CD4-positive, alpha-beta T cell treated with Interleukin-4 for 4 hours (primary cell): ENCODE data around the gene ALDH1A3.
"Not testable (repeated sequence)": the region's sequence is repeated elsewhere in the genome, so short reads cannot be mapped to it uniquely, and the experiment has no call there.

Experiments
- DNase-seq: peaks from one replicate; pipeline ENCODE4 v3.0.0-alpha.2; 2020

ALDH1A3 gene

DNA sequence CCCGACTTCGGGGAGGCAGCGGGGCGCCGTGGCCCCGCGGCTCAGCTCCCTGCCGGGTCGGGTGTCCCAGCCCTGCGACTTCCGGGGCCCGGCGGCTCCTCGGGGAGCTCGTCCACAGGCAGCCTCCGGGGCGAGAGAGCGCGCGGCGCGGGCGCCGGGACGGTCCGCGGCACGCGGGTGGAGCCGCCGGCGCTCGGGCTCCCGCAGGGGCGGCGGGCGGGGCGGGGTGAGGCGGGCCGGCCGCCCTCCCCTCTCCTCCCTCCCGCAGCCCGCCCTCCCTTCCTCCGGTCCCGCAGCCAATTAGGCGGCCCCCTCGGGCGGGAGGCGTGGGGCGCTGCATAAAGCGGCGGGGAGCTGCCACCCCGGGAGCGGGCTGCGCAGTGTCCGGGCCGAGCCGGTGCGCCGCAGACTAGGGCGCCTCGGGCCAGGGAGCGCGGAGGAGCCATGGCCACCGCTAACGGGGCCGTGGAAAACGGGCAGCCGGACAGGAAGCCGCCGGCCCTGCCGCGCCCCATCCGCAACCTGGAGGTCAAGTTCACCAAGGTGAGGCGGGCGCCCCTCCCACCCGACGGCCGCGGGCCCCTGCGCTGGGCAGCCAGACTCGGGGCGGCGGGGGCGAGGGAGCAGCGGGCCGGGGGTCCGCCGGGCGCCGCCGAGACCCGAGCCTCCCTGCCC is at the start of gene ALDH1A3:
Gene ALDH1A3, plus strand, starts transcription at position 368 of the 675 bp plus-strand sequence. Its CDS starts 77 bp downstream, at position 445.
- DNase-seq, result no peak

DNA sequence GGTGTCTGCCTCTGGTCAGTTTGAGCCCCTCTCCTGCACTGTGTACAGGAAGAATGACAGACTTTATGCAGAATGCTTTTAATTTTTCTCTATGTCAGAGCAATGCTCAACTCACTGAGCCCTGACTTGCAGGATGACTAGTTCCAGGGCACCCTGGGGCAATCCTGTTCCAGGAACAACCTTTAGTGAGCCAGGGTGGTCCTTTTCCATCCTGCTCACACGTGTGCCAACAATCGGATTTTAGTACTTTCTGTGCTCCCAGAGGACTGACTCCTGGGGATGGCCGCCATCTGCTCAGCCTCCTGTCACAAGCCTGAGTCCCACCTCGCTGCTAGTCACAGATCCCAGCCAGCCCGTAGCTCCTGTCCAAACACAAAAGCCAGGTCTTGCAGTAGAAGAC is 48.2 kb upstream of the ALDH1A3 start:
- no peak for DNase-seq

DNA sequence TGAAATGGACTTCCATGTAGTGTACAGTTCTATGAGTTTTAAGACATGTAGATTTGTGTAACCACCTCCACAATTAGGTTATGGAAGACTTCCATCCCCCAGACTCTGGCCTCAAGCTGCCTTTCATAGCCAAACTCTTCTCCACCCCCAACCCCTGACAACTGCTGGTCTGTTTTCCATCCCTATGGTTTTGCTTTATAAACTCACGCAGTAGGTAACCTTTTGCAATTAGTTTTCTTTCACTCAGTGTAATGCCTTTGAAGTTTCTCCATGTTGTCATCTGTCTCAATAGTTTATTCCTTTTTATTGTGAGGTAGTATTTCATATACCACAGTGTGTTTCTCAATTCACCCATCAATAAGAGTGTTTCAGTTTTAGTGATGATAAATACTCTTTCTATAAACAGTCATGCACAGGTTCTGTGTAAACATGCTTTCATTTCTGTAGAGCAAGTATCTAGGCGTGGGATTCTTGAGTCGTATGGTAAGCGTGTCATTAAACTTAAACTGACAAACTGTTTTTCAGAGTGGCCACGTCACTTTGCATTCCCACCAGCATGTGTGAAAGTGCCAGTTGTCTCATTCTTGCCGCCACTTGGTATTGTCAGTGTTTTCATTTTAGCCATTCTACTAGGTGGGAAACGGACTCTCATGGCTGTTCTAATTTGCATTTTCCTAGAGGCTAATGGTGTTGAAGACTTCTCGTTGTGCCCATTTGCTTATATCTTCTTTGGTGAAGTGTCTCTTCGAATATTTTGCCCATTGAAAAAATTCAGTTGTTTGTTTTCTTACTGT is 47.3 kb upstream of the ALDH1A3 start:
- DNase-seq, result no peak

DNA sequence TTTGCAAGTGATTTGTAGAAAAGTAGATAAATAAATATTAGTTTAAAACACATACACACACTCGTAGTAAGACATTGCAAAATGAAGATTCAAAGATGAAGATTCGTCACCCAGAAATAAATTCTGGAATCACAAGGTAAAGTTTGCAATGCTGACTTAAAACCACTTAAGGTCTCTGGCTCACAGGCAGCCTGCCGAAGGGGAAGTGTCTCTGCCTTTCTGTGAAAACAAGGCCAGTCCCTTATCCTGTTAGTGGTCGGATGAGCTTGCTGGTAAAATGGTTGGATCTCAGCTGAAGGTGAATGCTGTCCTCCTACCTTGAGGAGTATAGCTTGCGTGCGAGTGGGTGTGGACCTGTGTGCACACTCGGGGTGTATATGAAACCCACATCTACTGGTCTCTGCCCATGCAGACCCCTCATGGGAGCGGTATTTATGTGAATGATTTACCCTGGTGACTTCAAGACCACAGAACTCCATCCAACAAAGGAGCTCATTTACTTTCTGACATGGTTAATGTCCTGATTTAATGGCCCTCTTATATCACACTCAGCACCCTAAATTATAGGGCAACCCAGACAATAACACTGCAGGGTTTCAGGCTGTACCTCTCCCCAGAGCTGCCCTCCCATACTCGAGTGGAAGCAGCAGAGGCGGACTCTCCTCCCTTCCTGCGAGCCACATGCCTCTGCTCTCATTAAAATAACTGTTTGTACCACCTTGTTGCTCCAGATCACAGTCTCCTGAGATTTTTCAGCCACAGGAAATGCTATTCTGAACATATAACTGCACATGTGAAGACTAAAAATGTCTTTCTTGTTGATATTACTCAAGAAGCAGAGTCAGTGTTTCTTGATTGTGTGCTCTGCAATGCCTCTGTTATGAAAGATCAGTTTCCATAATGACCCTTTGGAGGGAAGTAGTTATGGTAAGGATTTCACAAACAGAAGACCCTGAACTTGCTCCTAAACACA is 45.9 kb upstream of the ALDH1A3 start:
- DNase-seq, result no peak

DNA sequence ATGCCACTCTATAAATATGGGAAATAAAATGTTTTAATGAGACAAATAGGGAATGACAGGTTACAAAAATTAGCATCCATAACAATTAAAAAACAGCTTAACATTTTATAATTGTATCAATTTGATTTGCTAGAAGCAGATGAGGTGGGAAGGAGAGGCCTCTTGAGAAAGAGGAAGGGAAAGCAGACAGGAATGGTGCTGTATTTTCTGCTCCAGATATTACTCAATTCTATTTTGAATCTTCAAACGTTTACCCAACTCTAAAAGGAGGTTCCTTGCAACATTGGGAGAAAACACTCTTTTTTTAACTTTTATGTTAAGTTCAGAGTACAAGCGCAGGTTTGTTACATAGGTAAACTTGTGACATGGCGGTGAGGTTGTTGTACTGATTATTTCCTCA is 44.9 kb upstream of the ALDH1A3 start:
- no peak for DNase-seq

DNA sequence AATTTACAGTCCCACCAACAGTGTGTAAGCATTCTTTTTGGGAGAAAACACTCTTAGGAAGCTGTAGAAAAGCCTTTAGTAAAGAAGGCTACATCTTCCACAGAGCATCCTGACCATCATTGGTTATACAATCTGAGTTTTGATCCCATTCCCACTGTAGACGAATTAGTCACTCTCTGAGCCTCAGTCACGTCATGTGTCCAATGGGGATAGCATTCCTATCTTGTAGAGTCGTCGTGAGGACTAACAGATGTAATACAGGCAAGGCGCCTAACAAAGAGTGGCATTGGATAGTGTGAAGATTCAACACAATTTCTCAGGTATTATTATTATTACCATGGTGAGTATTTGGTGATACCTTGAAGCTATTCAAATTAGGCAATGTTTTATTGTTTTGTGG is 44.0 kb upstream of the ALDH1A3 start:
- no peak for DNase-seq

DNA sequence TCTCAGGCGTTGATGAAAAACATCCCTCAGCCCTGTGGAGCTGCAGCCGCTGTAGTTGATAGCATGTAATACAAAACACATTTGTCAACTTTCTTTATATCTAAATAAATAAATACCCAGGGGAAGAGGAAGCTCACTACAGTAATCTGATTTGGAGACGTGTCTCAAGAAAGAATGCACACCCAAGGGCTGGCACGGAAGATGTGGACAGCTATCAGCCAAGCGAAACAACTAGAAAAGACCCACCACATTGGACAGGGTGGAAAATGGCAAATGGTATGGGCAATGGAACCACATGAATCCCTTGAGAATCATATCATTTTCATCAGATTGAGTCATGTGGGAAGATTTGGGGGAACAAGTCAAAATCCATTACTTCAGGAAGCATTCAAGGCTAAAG is 43.1 kb upstream of the ALDH1A3 start:
- no peak for DNase-seq

DNA sequence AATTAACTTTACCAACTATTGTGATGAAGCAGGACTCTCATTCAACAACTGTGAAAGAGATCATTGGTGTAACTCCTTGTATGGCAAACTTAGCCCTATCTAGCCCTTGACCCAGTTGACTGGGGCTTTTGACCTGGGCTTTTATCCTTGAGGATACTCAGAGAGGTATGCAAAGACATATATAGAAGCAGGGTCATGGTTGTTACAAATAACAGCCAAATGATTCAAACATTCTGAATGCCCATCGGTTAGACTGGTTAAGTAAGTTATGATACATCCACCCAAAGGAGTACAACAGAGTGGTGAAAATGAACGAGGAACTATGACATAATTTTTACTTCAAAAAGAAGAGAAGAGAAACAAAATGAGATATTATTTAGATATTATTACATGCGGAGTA is 38.2 kb upstream of the ALDH1A3 start:
- no peak for DNase-seq

DNA sequence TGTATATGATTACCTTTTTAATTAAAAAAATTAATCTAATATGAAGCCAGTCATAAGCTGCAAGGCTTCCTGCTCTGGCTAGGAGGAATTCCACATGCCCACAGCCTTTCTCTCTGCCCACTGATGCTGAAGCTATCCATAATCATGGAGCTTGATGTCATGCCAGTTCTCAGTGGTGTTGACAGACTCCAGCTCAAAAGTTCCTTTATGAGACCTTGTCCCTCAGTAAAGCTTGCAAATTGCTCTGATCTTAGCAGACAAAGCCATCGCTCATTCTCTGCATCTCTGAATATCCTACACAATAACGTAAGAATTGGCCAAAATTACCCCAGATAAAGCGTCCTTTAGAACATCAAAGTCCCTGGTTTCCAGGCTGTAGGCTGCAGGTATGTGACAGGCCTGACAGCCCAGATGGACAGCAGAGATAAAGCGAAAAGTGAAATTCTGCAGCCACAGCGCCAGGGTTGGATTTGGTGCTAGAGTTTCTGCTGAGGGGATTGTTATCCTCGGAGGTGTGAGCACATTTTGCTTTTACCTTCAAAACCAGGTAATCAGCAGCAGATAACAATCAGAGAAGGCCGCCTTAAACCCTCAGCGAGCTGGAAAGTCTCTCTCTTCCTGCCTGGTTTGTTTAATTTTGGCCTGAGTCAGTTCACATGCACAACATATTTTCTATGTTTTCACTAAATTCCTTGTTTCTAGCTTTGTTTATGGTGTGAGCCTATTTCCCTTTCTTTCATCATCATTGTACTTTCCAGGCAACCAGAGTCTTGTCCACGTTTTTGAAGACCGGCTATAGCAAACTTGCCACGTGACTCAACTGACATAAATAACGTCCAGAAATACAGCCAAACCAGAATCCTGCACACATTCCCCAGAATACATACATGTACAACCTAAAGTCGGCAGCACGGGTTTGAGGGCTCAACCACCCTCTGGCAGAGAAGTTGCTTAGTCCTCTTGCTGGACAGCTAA is 36.6 kb upstream of the ALDH1A3 start:
- no peak for DNase-seq

DNA sequence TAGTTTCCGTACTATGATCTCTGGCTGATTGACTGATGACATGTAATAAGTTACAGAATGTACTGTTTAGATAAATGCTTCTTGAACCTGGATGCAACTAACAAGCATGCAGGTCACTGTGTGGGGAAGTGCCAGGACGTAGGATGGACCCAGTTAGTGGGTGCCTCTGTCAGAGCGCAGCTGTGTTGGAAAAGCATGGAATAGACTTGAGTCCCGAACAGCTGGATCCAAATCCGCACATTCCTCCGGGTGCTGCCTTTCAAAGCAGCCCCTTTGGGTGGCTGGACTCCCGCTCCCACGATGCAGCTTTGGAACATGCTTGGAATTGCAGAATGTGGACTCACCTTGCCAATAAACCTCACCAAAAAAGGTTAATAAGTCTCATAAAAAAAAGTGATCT is 35.5 kb upstream of the ALDH1A3 start:
- no peak for DNase-seq

DNA sequence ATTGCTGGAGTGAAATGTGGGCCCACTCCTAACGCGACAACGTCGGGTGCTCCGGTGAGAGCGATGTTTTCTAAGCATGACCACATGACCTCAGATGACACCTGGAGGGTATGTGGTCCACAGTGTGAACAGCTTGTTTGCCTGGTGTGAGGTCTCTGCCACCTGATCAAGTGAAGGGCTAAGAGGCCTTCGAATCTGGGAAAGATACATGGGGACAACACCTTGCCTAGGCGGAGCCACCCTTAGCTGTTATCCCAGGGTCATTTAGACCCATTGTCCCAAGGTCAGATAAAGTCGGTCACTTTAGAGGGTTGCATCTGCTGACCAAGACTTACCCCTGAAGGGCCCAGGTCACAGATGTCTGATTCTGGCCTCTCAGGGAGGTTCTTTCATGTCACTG is 34.9 kb upstream of the ALDH1A3 start:
- no peak for DNase-seq

DNA sequence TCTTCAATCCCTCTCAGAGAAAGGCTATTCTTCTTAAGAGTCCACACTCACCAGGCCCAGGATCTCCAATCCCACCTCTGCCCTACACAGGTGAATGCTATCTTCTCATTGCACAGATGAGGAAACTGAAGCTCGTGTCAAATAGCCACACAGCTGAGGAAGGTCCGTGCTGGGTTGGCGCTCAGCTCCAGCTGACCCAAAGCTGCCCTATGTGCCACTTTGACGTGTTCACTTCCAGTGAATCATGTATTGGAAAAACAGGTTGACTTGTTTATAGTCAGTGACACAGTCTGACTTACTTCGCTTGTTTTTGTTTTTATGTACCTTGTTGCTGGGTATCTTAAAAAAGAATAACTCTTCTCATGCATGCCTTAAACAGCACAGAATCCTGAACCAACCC is 32.4 kb upstream of the ALDH1A3 start:
- DNase-seq, result no peak

DNA sequence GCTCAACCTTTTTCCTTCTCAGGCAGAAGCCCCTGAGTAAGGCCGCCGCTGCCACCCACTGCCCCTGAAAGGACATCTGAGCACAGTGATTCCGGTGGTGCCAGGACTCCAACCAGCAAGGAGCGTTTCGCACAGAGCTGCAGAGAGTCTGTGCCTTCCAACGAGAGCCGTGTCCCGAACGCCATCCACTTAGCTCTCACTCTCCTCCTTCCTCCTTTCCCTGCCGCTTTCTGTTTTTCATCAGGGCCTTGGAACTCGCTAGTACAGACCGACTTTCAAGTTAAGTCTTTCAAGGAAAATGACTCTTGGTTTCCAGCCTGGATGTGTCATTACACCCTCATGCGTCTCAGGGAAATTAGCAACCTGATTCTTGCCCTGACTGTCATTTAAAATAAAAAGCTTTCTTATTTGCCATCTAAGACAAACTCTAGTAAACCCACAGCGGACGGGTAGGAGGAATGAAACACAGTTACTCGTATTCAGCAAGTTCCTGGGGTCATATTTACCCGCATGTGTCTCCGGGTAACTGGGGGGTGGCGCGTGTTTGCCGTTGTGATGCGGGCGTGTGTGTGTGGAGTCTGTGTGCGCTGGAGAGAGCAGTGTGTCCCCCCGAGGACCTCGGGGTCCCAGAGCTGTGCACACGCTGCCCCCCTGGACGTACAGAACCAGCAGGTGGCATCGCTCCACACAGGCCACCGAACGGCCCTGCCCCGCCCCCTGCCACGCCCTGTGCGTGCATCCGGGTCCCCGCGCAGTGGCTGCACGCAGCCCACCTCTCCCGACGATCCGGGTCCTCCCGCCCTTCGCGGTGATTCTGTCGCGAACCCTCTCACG is 30.4 kb upstream of the ALDH1A3 start:
- peak; percentile 25 for DNase-seq

DNA sequence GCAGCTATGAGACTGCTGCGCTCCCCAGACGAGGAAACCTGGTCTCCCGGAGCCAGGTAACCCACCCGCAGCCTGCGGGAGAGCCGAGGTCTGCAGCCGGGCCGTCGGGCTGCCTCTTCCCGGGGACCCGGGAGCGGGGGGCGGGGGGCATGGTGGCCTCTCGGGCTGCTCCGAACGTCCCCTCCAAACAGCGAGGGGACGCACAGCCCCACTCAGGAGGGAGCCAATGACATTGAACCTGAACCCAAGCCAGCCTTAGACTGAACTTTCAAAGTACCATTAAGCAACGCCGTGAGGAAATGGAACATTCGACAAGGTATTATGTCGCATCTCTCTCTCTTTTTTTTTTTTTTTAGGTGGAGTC is 29.8 kb upstream of the ALDH1A3 start:
- DNase-seq, result no peak

DNA sequence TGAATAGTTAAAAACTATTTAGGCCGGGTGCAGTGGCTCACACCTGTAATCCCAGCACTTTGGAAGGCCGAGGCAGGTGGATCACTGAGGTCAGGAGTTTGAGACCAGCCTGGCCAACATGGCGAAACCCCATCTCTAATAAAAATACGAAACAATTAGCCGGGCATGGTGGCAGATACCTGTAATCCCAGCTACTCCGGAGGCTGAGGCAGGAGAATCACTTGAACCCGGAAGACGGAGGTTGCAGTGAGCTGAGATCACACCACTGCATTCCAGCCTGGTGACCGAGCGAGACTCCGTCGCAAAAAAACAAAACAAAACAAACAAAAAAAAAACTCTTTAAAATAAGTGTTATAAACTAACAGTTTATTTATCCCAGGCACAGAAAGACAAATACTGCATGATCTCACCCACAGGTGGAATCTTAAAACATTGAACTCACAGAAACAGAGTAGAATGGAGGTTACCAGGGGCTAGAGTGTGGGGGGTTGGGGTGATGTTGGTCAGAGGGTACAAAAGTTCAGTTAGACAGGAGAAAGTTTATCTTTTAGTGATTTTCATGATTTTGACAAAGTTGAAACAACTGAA is 28.1 kb upstream of the ALDH1A3 start:
- DNase-seq, result not testable (repeated sequence)

DNA sequence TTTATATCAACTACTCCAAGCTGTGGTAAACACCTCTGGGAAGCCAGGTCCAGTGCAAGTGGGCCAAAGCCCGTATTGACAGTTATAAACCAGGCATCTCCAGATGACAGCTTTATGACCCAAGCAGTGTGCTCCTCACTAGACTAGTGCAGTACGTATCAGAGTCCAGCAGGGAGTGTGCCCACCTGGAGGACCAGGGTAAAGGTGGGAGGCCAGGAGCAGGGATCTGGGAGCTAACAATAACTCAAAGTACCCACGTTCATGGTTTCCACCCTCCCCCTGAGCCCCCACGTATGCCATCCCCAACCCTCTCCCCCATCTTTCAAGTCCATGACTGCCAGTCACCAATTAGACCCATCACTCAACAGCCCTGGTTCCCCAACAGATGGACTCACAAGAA is 27.0 kb upstream of the ALDH1A3 start:
- no peak for DNase-seq

DNA sequence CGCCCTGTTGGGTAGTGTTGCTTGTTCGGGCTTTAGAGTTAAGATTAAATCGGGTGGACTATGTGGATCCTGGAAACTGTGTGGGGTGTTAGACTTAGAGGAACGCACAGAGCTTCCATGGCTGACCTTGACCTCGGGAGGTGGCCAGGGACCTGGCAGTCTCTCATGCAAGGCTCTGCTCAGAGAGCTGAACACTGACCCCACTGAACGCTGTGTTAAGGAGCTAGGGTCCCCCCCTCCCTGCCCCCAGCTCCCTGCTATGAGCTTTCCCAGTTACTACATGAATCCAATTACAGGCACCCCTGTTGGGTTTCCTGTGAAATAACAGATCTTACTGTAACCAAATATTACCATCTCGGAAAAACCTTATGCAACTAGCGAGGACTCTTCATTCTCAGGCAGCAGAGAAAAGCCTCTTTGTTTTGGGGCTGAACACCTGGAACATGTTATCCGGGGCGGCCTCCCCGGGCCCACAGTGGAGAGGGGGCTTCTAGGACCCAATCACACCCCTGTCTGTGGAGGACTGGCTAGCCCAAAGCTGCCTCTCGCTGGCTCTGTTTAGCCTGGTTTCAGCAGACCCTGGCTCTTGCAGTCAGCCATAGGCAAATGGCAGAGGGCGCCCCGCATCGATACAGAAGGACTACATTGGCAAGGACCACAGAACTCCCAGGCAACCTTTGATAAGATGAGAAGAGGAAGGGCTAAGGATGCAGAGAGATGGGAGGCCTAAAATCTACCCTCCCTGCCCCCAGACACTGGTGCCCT is 25.8 kb upstream of the ALDH1A3 start:
- no peak for DNase-seq

DNA sequence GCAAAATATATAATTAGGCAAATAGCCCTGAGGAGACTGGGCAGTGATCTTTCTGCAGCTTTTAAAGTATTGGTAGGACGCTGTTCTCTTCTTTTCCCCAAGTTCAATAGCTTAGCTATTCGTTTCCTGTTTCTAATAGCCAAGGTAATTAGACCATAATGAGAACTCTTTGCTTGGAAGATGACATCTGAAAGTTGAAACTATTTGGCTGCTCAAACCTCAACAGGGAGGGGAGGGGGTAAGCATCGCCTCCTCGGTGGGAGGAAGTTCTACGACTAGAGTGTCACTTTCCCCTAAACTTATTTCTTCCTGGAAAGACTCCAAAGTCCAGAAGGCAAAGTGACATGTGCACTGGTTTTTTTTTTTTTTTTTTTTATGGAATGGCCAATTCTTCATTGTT is 22.8 kb upstream of the ALDH1A3 start:
- DNase-seq, result no peak

DNA sequence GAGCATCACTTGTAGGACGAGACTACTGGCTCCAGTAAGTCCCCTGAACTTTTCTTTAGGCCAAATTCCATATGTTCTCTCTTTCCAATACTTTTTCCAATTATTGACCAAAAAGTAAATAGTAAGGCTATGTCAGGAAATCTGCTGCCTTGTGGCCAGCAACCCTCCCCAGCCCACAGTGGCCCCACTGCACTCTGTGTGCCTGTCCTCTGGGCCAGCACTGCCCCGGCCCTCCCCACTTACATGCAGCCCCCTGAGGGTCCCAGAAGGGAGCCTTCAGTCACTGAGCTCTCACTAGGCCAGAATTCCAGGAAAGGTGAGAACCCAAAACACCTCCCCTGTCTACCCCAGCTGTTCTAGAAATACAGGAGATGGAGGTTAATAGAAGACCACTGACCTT is 21.3 kb upstream of the ALDH1A3 start:
- no peak for DNase-seq
